Stimulated activated effector memory CD8-positive, alpha-beta T cell treated with anti-CD3 and anti-CD28 coated beads, Interleukin-12 subunit alpha, Interleukin-12 subunit beta, amount 100 ng/mL, for 72 hours (primary cell): ENCODE results near the gene MAML3.

Experiments used
- ATAC-seq: fragments of 150-1000 bp; cut with Tn5 transposase; 2 replicates; pipeline ENCODE4 v1.10.0; 2021
- DNase-seq, 2 donors: peaks; one replicate each; pipeline ENCODE4 v3.0.0; 2021 to 2022; ENCODE audit warnings: low spot score in 2 of 2
- H3K27ac Mint-ChIP-seq: one replicate; pipeline ENCODE4 v1.8.0; 2022; ENCODE audit warnings: mild to moderate bottlenecking, mixed read lengths
- H3K36me3 Mint-ChIP-seq: one replicate; pipeline ENCODE4 v1.8.0; 2022; ENCODE audit warnings: mild to moderate bottlenecking, mixed read lengths
- H3K4me1 Mint-ChIP-seq: one replicate; pipeline ENCODE4 v1.8.0; 2022; ENCODE audit warnings: mixed read lengths
- H3K4me3 Mint-ChIP-seq: one replicate; pipeline ENCODE4 v1.8.0; 2022; ENCODE audit warnings: mild to moderate bottlenecking, mixed read lengths
- H3K9me3 Mint-ChIP-seq: one replicate; pipeline ENCODE4 v1.8.0; 2022; ENCODE audit warnings: mixed read lengths

MAML3 gene

DNA sequence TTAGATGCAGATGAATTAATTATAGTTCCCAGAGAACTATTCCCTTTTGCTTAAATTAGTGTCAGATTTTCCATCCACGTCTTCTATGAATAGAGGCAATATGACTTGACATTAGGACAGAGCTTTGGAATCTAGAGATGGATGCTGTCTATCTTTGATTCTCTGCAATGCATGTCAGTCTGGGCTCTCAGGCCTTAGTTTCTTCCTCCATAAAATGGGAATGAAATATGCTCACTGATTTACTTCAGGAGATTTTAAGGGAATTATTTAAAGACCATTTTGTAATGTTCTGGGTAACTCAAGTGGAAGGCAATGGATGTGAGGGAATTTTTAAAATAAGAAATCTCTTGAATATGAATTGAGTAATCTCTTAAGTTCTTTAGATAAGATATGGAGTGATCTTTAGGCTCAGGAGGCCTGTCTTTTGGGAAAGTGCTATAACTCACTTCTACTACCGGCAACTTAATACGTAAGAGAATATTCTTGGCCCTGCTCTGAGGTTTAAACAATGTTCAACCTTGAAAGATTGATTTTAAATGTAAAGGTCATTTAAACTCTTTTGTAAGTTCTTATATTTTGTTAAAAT, 459.4 kb downstream of the MAML3 start:
- ATAC-seq, result no peak
- no peaks in the 10 kb centered on the region for H3K4me1 Mint-ChIP-seq
- H3K36me3 Mint-ChIP-seq, result no peaks in the 10 kb centered on the region

DNA sequence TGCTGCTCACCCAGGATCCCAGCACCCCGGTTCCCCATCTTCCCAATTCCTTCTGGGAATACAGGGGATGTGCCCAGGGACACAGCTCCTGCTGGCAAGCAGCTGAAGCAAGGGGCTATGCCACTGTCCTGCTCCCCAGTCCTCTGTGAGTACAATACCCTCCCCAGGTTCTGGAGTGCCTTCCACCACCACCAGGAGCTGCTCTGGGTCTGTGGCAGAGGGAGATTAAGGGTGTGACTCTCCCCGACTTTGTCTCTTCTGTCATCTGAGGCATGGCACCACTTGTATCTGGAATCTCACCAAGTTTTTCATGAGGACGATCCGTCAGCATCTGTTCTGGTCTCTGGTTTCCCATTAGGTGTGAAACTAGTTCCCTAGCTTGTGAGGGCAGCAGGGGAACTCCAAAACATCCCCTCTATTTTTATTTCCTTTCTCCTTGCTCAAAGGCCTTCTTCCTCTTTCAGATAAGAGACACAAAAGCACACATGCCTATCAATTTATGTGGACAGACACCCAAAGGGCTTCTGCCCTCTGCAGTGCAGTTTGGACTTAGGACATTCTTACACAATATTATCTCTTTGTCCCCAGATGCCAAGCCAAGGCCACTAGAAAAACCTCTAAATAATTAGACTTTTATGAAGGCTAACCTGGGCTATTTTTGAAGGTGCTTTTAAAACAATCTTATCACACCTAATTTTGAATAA, 461.5 kb downstream of the MAML3 start:
- ATAC-seq, result peak; percentile 24
- Mint-ChIP-seq H3K27ac (no peak overlapping the region), H3K36me3 (no peaks in the 10 kb centered on the region), H3K4me1 (no peaks in the 10 kb centered on the region), H3K4me3 (no peak overlapping the region), H3K9me3 (no peaks in the 10 kb centered on the region)
- DNase-seq, result no peak

More for the DNA sequence above, 459.4 kb downstream of the MAML3 start:
- H3K9me3 Mint-ChIP-seq, result peaks cover 3% of the 10 kb centered on the region
- H3K4me3 Mint-ChIP-seq, result no peak overlapping the region
- DNase-seq, result no peak
- H3K27ac Mint-ChIP-seq, result no peak overlapping the region

DNA sequence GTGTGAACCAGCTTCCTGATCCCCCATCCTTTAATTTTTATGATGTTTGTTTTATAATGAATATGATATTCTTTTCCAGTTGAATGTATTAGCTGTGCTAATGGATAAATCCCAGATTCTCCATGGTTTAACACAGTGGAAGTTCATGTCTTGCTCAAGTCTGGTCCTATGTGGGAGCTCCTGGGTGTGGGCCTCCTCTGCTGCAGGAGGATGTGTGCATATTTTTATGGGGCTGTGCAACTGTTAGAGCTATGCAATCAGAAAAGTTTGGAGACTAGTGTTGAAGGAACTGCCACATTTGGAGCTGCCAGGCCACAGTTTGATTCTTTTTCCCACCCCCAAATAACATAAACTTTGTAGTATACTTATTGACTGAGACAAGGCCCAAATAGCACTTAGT, 463.6 kb downstream of the MAML3 start:
- DNase-seq (no peak), ATAC-seq (no peak)
- Mint-ChIP-seq H3K4me1 (no peaks in the 10 kb centered on the region), H3K9me3 (no peaks in the 10 kb centered on the region), H3K27ac (no peak overlapping the region), H3K36me3 (no peaks in the 10 kb centered on the region), H3K4me3 (no peak overlapping the region)

GRCh38 chr4:139689093-139689722, 464.8 kb downstream of the MAML3 start:
- H3K4me3 Mint-ChIP-seq, result no peak overlapping the region
- H3K27ac Mint-ChIP-seq, result no peak overlapping the region
- no peaks in the 10 kb centered on the region for H3K36me3 Mint-ChIP-seq
- DNase-seq (no peak), ATAC-seq (no peak)
- no peaks in the 10 kb centered on the region for H3K4me1 Mint-ChIP-seq
- no peaks in the 10 kb centered on the region for H3K9me3 Mint-ChIP-seq

- H3K4me3 Mint-ChIP-seq, result no peak overlapping the region
- H3K27ac Mint-ChIP-seq, result no peak overlapping the region
- H3K9me3 Mint-ChIP-seq, result no peaks in the 10 kb centered on the region
- no peak for DNase-seq
- peaks cover 7% of the 10 kb centered on the region for H3K4me1 Mint-ChIP-seq
- no peaks in the 10 kb centered on the region for H3K36me3 Mint-ChIP-seq
- ATAC-seq, result no peak
These were observed 467.0 kb downstream of the MAML3 start for GRCh38 chr4:139686988-139687387.

DNA sequence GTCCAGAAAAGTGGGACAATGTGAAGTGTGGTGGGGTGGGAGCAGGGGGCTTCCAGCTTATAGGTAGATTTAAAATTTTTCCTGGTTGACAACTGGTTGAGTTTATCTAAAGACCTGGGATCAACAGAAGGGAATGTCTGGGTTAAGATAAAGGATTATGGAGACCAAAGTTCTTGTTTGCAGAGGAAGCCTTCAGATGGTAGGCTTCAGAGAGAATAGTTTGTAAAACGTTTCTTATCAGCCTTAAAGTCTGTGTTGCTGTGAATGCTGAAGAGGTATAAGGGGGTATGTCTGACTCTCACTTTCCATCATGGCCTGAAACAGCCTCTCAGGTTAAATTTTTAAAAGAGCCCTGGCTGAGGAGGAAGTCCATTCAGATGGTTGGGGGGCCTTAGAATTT, 467.9 kb downstream of the MAML3 start:
- Mint-ChIP-seq H3K4me3 (no peak overlapping the region), H3K36me3 (peaks cover 4% of the 10 kb centered on the region), H3K27ac (no peak overlapping the region), H3K9me3 (no peaks in the 10 kb centered on the region), H3K4me1 (peaks cover 8% of the 10 kb centered on the region)
- DNase-seq (no peak), ATAC-seq (no peak)

- no peak for ATAC-seq
- no peaks in the 10 kb centered on the region for H3K9me3 Mint-ChIP-seq
- no peak overlapping the region for H3K4me3 Mint-ChIP-seq
- H3K27ac Mint-ChIP-seq, result no peak overlapping the region
- peaks cover 5% of the 10 kb centered on the region for H3K36me3 Mint-ChIP-seq
- peaks cover 8% of the 10 kb centered on the region for H3K4me1 Mint-ChIP-seq
- DNase-seq, result no peak
These were observed 468.8 kb downstream of the MAML3 start for GRCh38 chr4:139685180-139685579.

- DNase-seq (no peak), ATAC-seq (no peak)
- Mint-ChIP-seq H3K9me3 (no peaks in the 10 kb centered on the region), H3K27ac (no peak overlapping the region), H3K4me3 (no peak overlapping the region), H3K4me1 (peaks cover 8% of the 10 kb centered on the region), H3K36me3 (peaks cover 5% of the 10 kb centered on the region)
These were observed 469.6 kb downstream of the MAML3 start for GRCh38 chr4:139684351-139684750.

GRCh38 chr4:139682741-139683151, 471.2 kb downstream of the MAML3 start:
- Mint-ChIP-seq H3K36me3 (peaks cover 5% of the 10 kb centered on the region), H3K27ac (peak overlapping the region; percentile 20), H3K4me3 (no peak overlapping the region), H3K9me3 (no peaks in the 10 kb centered on the region), H3K4me1 (peaks cover 8% of the 10 kb centered on the region)
- no peak for ATAC-seq
- no peak for DNase-seq

GRCh38 chr4:139682309-139682708, 471.7 kb downstream of the MAML3 start:
- no peak overlapping the region for H3K4me3 Mint-ChIP-seq
- no peak for DNase-seq
- H3K36me3 Mint-ChIP-seq, result peaks cover 5% of the 10 kb centered on the region
- H3K4me1 Mint-ChIP-seq, result peaks cover 8% of the 10 kb centered on the region
- ATAC-seq, result no peak
- no peaks in the 10 kb centered on the region for H3K9me3 Mint-ChIP-seq
- H3K27ac Mint-ChIP-seq, result peak overlapping the region; percentile 20

GRCh38 chr4:139676913-139677585, 476.9 kb downstream of the MAML3 start:
- no peak overlapping the region for H3K27ac Mint-ChIP-seq
- H3K9me3 Mint-ChIP-seq, result no peaks in the 10 kb centered on the region
- ATAC-seq, result no peak
- H3K4me1 Mint-ChIP-seq, result peaks cover under 1% of the 10 kb centered on the region
- peaks cover 5% of the 10 kb centered on the region for H3K36me3 Mint-ChIP-seq
- no peak for DNase-seq
- H3K4me3 Mint-ChIP-seq, result no peak overlapping the region

- no peak for ATAC-seq
- Mint-ChIP-seq H3K36me3 (peaks cover 3% of the 10 kb centered on the region), H3K4me1 (no peaks in the 10 kb centered on the region), H3K27ac (no peak overlapping the region), H3K4me3 (no peak overlapping the region), H3K9me3 (no peaks in the 10 kb centered on the region)
- no peak for DNase-seq
These were observed 477.6 kb downstream of the MAML3 start for GRCh38 chr4:139676365-139676764.

DNA sequence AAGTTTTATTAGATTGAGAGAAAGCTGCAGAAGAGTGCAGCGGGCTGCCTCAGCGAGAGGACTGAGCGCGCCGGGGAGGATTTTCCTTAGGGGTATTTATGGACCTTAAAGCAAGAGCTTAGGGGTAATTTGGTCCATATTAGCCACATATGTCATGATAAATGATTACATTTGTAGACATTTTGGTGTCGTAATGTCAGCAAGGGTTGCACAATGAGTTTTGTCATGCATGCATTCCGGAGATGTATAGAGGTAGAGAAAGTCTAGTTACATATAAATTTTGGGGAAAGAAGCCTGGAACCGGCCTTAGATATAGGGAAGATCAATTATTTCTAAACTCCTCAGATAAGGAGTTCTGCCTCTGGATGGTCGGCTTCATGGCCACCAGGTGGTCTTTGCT, 478.3 kb downstream of the MAML3 start:
- H3K36me3 Mint-ChIP-seq, result no peaks in the 10 kb centered on the region
- H3K4me1 Mint-ChIP-seq, result no peaks in the 10 kb centered on the region
- H3K9me3 Mint-ChIP-seq, result no peaks in the 10 kb centered on the region
- H3K4me3 Mint-ChIP-seq, result no peak overlapping the region
- H3K27ac Mint-ChIP-seq, result no peak overlapping the region
- ATAC-seq, result no peak
- no peak for DNase-seq

GRCh38 chr4:139674875-139675550, 479.0 kb downstream of the MAML3 start:
- no peak overlapping the region for H3K27ac Mint-ChIP-seq
- no peak overlapping the region for H3K4me3 Mint-ChIP-seq
- H3K9me3 Mint-ChIP-seq, result no peaks in the 10 kb centered on the region
- DNase-seq, result no peak
- H3K36me3 Mint-ChIP-seq, result no peaks in the 10 kb centered on the region
- no peak for ATAC-seq
- H3K4me1 Mint-ChIP-seq, result no peaks in the 10 kb centered on the region

- DNase-seq (no peak), ATAC-seq (no peak)
- Mint-ChIP-seq H3K4me3 (no peak overlapping the region), H3K36me3 (no peaks in the 10 kb centered on the region), H3K4me1 (no peaks in the 10 kb centered on the region), H3K27ac (no peak overlapping the region), H3K9me3 (no peaks in the 10 kb centered on the region)
These were observed 481.3 kb downstream of the MAML3 start for GRCh38 chr4:139672732-139673131.
